Liver (tissue), 9 donors: ENCODE data around the gene THUMPD2. TPM values are rescaled to one million over a fixed set of nuclear protein-coding genes. Genes with fewer than 3 reads are reported as not detected.

Source experiments
- DNase-seq: peaks from one replicate; pipeline ENCODE4 v3.0.0-alpha.2; 2017; ENCODE audit warnings: low spot score
- H3K27ac ChIP-seq, 2 donors: one replicate each; pipeline ENCODE4 v1.7.0; 2013; ENCODE audit warnings: inconsistent platforms in 2 of 2, low read length in 2 of 2, control low read depth in 1 of 2, low read depth in 1 of 2, mild to moderate bottlenecking in 1 of 2
- H3K27me3 ChIP-seq, 4 donors: one replicate each; pipeline versions ENCODE4 v1.6.1 to v1.7.0; 2013; ENCODE audit warnings: low read length in 3 of 4, inconsistent platforms in 1 of 4, mild to moderate bottlenecking in 1 of 4, moderate library complexity in 1 of 4; ENCODE audit not compliant: control insufficient read depth in 4 of 4, insufficient read depth in 4 of 4
- H3K36me3 ChIP-seq, 4 donors: one replicate each; pipeline versions ENCODE4 v1.6.1 to v1.7.0; 2013; ENCODE audit warnings: low read length in 3 of 4, mild to moderate bottlenecking in 3 of 4, low read depth in 1 of 4, moderate library complexity in 1 of 4; ENCODE audit not compliant: control insufficient read depth in 4 of 4, insufficient read depth in 3 of 4
- H3K4me1 ChIP-seq, 4 donors: one replicate each; pipeline versions ENCODE4 v1.6.1 to v1.7.0; 2013; ENCODE audit warnings: low read length in 3 of 4, mild to moderate bottlenecking in 3 of 4, moderate library complexity in 1 of 4; ENCODE audit not compliant: control insufficient read depth in 4 of 4, insufficient read depth in 4 of 4
- H3K4me3 ChIP-seq, 3 donors: one replicate each; pipeline versions ENCODE4 v1.6.1 to v1.7.0; 2013; ENCODE audit warnings: low read length in 3 of 3, control low read depth in 1 of 3, low read depth in 1 of 3, mild to moderate bottlenecking in 1 of 3
- H3K9ac ChIP-seq, 2 donors: one replicate each; pipeline ENCODE4 v1.7.0; 2013; ENCODE audit warnings: low read length in 2 of 2, mild to moderate bottlenecking in 2 of 2, moderate library complexity in 2 of 2, control low read depth in 1 of 2, low read depth in 1 of 2
- H3K9me3 ChIP-seq, 4 donors: one replicate each; pipeline versions ENCODE4 v1.6.1 to v1.7.0; 2013; ENCODE audit warnings: low read length in 3 of 4; ENCODE audit not compliant: control insufficient read depth in 4 of 4
- FOXA1 ChIP-seq: IDR thresholded peaks from 2 replicates; pipeline ENCODE4 v1.6.1; 2016; ENCODE audit warnings: antibody characterized with exemption
- FOXA2 ChIP-seq: IDR thresholded peaks from 2 replicates; pipeline ENCODE4 v1.6.1; 2016; ENCODE audit warnings: antibody characterized with exemption
- GABPA ChIP-seq, 2 donors: IDR thresholded peaks in 1 of 2; conservative IDR thresholded peaks in 1 of 2; 2 replicates each; pipeline ENCODE4 v1.6.1; 2016; ENCODE audit warnings: antibody characterized with exemption in 2 of 2, mild to moderate bottlenecking in 1 of 2, moderate library complexity in 1 of 2
- HNF4A ChIP-seq, 2 donors: conservative IDR thresholded peaks; 2 replicates each; pipeline ENCODE4 v1.6.1; 2016; ENCODE audit warnings: antibody characterized with exemption in 2 of 2, mild to moderate bottlenecking in 2 of 2
- HNF4G ChIP-seq: IDR thresholded peaks from 2 replicates; pipeline ENCODE4 v1.6.1; 2016; ENCODE audit warnings: antibody characterized with exemption
- RAD21 ChIP-seq, 2 donors: IDR thresholded peaks; 2 replicates each; pipeline ENCODE4 v1.6.1; 2016; ENCODE audit warnings: antibody characterized with exemption in 2 of 2, mild to moderate bottlenecking in 2 of 2
- SP1 ChIP-seq: IDR thresholded peaks from 2 replicates; pipeline ENCODE4 v1.6.1; 2018; ENCODE audit warnings: antibody characterized with exemption, mild to moderate bottlenecking
- TAF1 ChIP-seq: conservative IDR thresholded peaks from 2 replicates; pipeline ENCODE4 v1.6.1; 2016; ENCODE audit warnings: antibody characterized with exemption, mild to moderate bottlenecking
- YY1 ChIP-seq: IDR thresholded peaks from 2 replicates; pipeline ENCODE4 v1.6.1; 2016; ENCODE audit warnings: antibody characterized with exemption, mild to moderate bottlenecking
- WGBS: extraction: QIAGEN DNeasy Blood & Tissue Kit; methylation state at CpG from one replicate; pipeline ENCODE4 v1.1.7; 2013; 5-methylcytosine and 5-hydroxymethylcytosine counted together
- polyA plus RNA-seq, 2 donors: library from polyadenylated mRNA; stranded (reverse) in 1 of 2; unstranded in 1 of 2; fragments of 200-250 nt in 1 of 2; fragments of >200 nt in 1 of 2; fragmentation: Nextera tagmentation in 1 of 2; extraction: Ambion mirVana in 1 of 2; gene quantifications; one replicate each; pipeline versions ENCODE4 v1.2.1 to v1.2.3, GENCODE V29; 2013 to 2015
- total RNA-seq, 2 donors: library from RNA; depleted of rRNA; stranded (reverse); fragments of >200 nt; gene quantifications; one replicate each; pipeline ENCODE4 v1.2.3, GENCODE V29; 2014
- TF ChIP-seq, protein P1 (sequence below): IDR thresholded peaks from 2 replicates; pipeline ENCODE4 v1.6.1; 2016; ENCODE audit warnings: antibody characterized with exemption
- TF ChIP-seq, protein P2 (sequence below): fragments of 150-350 bp; IDR thresholded peaks from 2 replicates; pipeline ENCODE4 v1.5.1; 2017; ENCODE audit warnings: improper control_type of control experiment, low read depth, low read length; ENCODE audit not compliant: missing input control
- TF ChIP-seq, protein P3 (sequence below): IDR thresholded peaks from 2 replicates; pipeline ENCODE4 v1.6.1; 2016; ENCODE audit warnings: antibody characterized with exemption, mild to moderate bottlenecking
- TF ChIP-seq, protein P4 (sequence below): IDR thresholded peaks from 2 replicates; pipeline ENCODE4 v1.6.1; 2016; ENCODE audit warnings: antibody characterized with exemption
- donor health status: healthy.
- donor health status: healthy.
- donor health status: healthy.
- donor health status: healthy.
- donor health status: healthy.

THUMPD2 gene
- total and polyA plus RNA-seq, 4 donors: 2.2 to 5.9 (median 5.0) TPM

DNA sequence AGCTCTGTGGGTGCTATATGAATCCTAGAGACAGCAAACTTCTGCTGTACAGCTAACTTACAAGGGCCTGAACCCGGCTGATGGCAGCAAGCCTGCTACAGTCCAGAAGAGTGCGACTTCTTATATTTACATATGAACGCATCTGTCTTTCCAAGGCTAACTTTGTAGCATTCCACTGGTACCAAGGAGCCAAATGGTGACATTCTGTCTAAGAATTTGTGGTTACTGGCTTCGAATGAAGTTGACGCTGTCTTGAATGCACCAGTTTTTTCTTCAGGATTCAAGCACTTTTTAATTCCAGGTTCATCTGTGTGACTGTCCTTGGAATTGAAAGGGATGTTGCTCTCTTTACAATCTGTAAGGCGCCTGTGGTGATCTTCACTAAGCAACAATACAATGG is 42.4 kb downstream of the THUMPD2 start:
- no peaks in the 10 kb centered on the region for H3K4me1 ChIP-seq
- H3K9ac ChIP-seq: no peak overlapping the region
- no peak overlapping the region for H3K4me3 ChIP-seq
- DNase-seq: no peak
- H3K27me3 ChIP-seq: no peaks in the 10 kb centered on the region
- H3K27ac ChIP-seq: no peak overlapping the region
- TF ChIP-seq YY1 (no peak), TAF1 (no peak), SP1 (no peak), GABPA (IDR thresholded peaks at IDR 0.05 in 1 of 2, conservative IDR thresholded peaks at IDR 0.05 in 1 of 2) (no peak), RAD21 (IDR thresholded peaks at IDR 0.05) (no peak), FOXA2 (no peak), FOXA1 (no peak), HNF4G (no peak)
- TF ChIP-seq, protein P1, sequence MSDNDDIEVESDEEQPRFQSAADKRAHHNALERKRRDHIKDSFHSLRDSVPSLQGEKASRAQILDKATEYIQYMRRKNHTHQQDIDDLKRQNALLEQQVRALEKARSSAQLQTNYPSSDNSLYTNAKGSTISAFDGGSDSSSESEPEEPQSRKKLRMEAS: no peak
- TF ChIP-seq, protein P2, sequence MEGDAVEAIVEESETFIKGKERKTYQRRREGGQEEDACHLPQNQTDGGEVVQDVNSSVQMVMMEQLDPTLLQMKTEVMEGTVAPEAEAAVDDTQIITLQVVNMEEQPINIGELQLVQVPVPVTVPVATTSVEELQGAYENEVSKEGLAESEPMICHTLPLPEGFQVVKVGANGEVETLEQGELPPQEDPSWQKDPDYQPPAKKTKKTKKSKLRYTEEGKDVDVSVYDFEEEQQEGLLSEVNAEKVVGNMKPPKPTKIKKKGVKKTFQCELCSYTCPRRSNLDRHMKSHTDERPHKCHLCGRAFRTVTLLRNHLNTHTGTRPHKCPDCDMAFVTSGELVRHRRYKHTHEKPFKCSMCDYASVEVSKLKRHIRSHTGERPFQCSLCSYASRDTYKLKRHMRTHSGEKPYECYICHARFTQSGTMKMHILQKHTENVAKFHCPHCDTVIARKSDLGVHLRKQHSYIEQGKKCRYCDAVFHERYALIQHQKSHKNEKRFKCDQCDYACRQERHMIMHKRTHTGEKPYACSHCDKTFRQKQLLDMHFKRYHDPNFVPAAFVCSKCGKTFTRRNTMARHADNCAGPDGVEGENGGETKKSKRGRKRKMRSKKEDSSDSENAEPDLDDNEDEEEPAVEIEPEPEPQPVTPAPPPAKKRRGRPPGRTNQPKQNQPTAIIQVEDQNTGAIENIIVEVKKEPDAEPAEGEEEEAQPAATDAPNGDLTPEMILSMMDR: no peak
- H3K36me3 ChIP-seq: peaks cover 0 to 43% (median 15%) of the 10 kb centered on the region in 4 donors
- no peaks in the 10 kb centered on the region for H3K9me3 ChIP-seq
- WGBS: 92% methylated on average over 6 of the region's 6 CpGs

DNA sequence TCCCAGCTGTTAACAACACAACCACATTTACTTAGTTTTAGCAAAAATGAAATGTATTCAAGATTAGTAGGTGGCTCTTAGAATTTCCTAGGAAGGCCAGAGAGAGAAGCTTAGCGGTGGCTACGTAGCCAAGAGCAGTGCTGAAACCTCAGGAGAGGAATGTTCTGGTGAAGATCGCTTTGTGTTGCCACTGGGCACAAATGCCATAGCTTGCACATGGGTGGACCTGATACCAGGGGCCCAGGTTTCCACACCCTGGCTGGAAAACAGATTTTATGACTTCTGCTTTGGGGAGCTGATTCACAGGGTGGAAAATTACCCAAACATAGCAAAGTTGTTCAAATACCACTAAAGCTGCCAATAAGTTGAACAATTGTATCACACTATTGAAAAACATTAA is 43.4 kb downstream of the THUMPD2 start:
- H3K4me3 ChIP-seq: no peak overlapping the region

More for the DNA sequence above, 43.4 kb downstream of the THUMPD2 start:
- no peak for DNase-seq
- peaks cover 0 to 40% (median 12%) of the 10 kb centered on the region in 4 donors for H3K36me3 ChIP-seq
- no peaks in the 10 kb centered on the region for H3K9me3 ChIP-seq
- H3K4me1 ChIP-seq: no peaks in the 10 kb centered on the region
- TF ChIP-seq, protein P3, sequence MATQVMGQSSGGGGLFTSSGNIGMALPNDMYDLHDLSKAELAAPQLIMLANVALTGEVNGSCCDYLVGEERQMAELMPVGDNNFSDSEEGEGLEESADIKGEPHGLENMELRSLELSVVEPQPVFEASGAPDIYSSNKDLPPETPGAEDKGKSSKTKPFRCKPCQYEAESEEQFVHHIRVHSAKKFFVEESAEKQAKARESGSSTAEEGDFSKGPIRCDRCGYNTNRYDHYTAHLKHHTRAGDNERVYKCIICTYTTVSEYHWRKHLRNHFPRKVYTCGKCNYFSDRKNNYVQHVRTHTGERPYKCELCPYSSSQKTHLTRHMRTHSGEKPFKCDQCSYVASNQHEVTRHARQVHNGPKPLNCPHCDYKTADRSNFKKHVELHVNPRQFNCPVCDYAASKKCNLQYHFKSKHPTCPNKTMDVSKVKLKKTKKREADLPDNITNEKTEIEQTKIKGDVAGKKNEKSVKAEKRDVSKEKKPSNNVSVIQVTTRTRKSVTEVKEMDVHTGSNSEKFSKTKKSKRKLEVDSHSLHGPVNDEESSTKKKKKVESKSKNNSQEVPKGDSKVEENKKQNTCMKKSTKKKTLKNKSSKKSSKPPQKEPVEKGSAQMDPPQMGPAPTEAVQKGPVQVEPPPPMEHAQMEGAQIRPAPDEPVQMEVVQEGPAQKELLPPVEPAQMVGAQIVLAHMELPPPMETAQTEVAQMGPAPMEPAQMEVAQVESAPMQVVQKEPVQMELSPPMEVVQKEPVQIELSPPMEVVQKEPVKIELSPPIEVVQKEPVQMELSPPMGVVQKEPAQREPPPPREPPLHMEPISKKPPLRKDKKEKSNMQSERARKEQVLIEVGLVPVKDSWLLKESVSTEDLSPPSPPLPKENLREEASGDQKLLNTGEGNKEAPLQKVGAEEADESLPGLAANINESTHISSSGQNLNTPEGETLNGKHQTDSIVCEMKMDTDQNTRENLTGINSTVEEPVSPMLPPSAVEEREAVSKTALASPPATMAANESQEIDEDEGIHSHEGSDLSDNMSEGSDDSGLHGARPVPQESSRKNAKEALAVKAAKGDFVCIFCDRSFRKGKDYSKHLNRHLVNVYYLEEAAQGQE: no peak
- TF ChIP-seq TAF1 (no peak), FOXA1 (no peak), RAD21 (IDR thresholded peaks at IDR 0.05) (no peak), HNF4G (no peak), SP1 (no peak), HNF4A (conservative IDR thresholded peaks at IDR 0.05) (no peak)
- TF ChIP-seq, protein P4, sequence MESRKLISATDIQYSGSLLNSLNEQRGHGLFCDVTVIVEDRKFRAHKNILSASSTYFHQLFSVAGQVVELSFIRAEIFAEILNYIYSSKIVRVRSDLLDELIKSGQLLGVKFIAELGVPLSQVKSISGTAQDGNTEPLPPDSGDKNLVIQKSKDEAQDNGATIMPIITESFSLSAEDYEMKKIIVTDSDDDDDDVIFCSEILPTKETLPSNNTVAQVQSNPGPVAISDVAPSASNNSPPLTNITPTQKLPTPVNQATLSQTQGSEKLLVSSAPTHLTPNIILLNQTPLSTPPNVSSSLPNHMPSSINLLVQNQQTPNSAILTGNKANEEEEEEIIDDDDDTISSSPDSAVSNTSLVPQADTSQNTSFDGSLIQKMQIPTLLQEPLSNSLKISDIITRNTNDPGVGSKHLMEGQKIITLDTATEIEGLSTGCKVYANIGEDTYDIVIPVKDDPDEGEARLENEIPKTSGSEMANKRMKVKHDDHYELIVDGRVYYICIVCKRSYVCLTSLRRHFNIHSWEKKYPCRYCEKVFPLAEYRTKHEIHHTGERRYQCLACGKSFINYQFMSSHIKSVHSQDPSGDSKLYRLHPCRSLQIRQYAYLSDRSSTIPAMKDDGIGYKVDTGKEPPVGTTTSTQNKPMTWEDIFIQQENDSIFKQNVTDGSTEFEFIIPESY: no peak
- no peak overlapping the region for H3K27ac ChIP-seq
- no peak overlapping the region for H3K9ac ChIP-seq
- WGBS: 96% methylated on average over 3 of the region's 3 CpGs
- no peaks in the 10 kb centered on the region for H3K27me3 ChIP-seq
